Activated B cell treated with CpG ODN at 0.5 μM for 24 hours (primary cell): ENCODE results near the gene ACP1. TPM values are rescaled to one million over a fixed set of nuclear protein-coding genes. Genes with fewer than 3 reads are reported as not detected.

Experiments
- ATAC-seq: fragments of 200-7000 bp; cut with Tn5 transposase; one replicate; pipeline ENCODE4 v1.10.0; 2021; ENCODE audit warnings: low read depth, mild to moderate bottlenecking, moderate library complexity
- CTCF ChIA-PET: fragments of 350-600 bp; sonication (Branson Sonifier 250); formaldehyde crosslinking; loops from one replicate; lab custom pipeline; 2021; ENCODE audit warnings: antibody characterized with exemption; lab: Charles Lee
- POLR2A ChIA-PET: fragments of 350-600 bp; sonication (Branson Sonifier 250); formaldehyde crosslinking; loops from one replicate; lab custom pipeline; 2021; ENCODE audit warnings: antibody characterized with exemption; lab: Charles Lee
- DNase-seq: peaks from one replicate; pipeline ENCODE4 v3.0.0; 2022
- H3K27ac Mint-ChIP-seq: one replicate; pipeline ENCODE4 v1.8.0; 2020; ENCODE audit warnings: mixed read lengths
- H3K27me3 Mint-ChIP-seq: one replicate; pipeline ENCODE4 v1.8.0; 2021; ENCODE audit warnings: mixed read lengths
- H3K36me3 Mint-ChIP-seq: one replicate; pipeline ENCODE4 v1.8.0; 2021; ENCODE audit warnings: low read depth, mixed read lengths
- H3K4me1 Mint-ChIP-seq: one replicate; pipeline ENCODE4 v1.8.0; 2021; ENCODE audit warnings: mixed read lengths
- H3K4me3 Mint-ChIP-seq: one replicate; pipeline ENCODE4 v1.8.0; 2020; ENCODE audit warnings: mild to moderate bottlenecking, mixed read lengths
- H3K9me3 Mint-ChIP-seq: one replicate; pipeline ENCODE4 v1.8.0; 2020; ENCODE audit warnings: mixed read lengths
- CTCF ChIP-seq: fragments of 200-600 bp; IDR thresholded peaks from one replicate; pipeline ENCODE4 v1.8.0; 2022; ENCODE audit warnings: antibody characterized with exemption, mild to moderate bottlenecking
- intact Hi-C: fragments of 100-400 bp; cut with micrococcal nuclease; formaldehyde crosslinking; loops from one replicate; pipeline ENCODE4 v1.15.1; 2024
- total RNA-seq: library from RNA; stranded (reverse); gene quantifications from 2 replicates; pipeline ENCODE4 v1.2.3, GENCODE V29; 2022

ACP1 gene
- total RNA-seq, 1 donor from 2014 or later = 81.8 TPM

GRCh38 chr2:273333-273732 is 8.6 kb downstream of the ACP1 start:
- H3K27ac Mint-ChIP-seq = no peak overlapping the region
- TF ChIP-seq CTCF = no peak

GRCh38 chr2:274503-274902 is 9.8 kb downstream of the ACP1 start:
- Mint-ChIP-seq H3K36me3 (peaks cover 76% of the 10 kb centered on the region), H3K9me3 (no peaks in the 10 kb centered on the region), H3K27me3 (no peaks in the 10 kb centered on the region), H3K4me3 (no peak overlapping the region), H3K27ac (no peak overlapping the region), H3K4me1 (peaks cover 30% of the 10 kb centered on the region)
- intact Hi-C loops = no loop called here
- DNase-seq (no peak), ATAC-seq (no peak)
- CTCF ChIA-PET = interaction anchor here (1.2 kb wide), 1 partner anchor 16 kb away, joined by 3 read pairs; no protein-coding TSS in a partner anchor
- POLR2A ChIA-PET = interaction anchor here (0.8 kb wide), 1 partner anchor 11 kb away, joined by 3 read pairs; no protein-coding TSS in a partner anchor
- no peak for TF ChIP-seq CTCF

More at GRCh38 chr2:273333-273732, 8.6 kb downstream of the ACP1 start:
- ATAC-seq (no peak), DNase-seq (no peak)
- intact Hi-C loops = no loop called here
- Mint-ChIP-seq H3K4me1 (peaks cover 40% of the 10 kb centered on the region), H3K4me3 (no peak overlapping the region), H3K27me3 (no peaks in the 10 kb centered on the region), H3K9me3 (no peaks in the 10 kb centered on the region), H3K36me3 (peaks cover 68% of the 10 kb centered on the region)
- CTCF ChIA-PET = interaction anchor here (1.2 kb wide), 1 partner anchor 15 kb away, joined by 3 read pairs; no protein-coding TSS in a partner anchor
- POLR2A ChIA-PET = no interaction called here

- H3K9me3 Mint-ChIP-seq = no peaks in the 10 kb centered on the region
- POLR2A ChIA-PET = no interaction called here
- no peak overlapping the region for H3K4me3 Mint-ChIP-seq
- DNase-seq = no peak
- CTCF ChIA-PET = interaction anchor here (1.0 to 1.4 kb wide), 2 partner anchors 29 to 361 kb away, joined by 3 to 4 read pairs; no protein-coding TSS in a partner anchor
- H3K27ac Mint-ChIP-seq = no peak overlapping the region
- TF ChIP-seq CTCF = no peak
- peak; percentile 61 for ATAC-seq
- peaks cover 76% of the 10 kb centered on the region for H3K36me3 Mint-ChIP-seq
- H3K27me3 Mint-ChIP-seq = no peaks in the 10 kb centered on the region
- intact Hi-C loops = no loop called here
- H3K4me1 Mint-ChIP-seq = peaks cover 22% of the 10 kb centered on the region
These were observed 10.7 kb downstream of the ACP1 start for GRCh38 chr2:275466-275865.

- no peak for TF ChIP-seq CTCF
- POLR2A ChIA-PET = no interaction called here
- no peaks in the 10 kb centered on the region for H3K27me3 Mint-ChIP-seq
- no peak overlapping the region for H3K27ac Mint-ChIP-seq
- ATAC-seq = no peak
- H3K36me3 Mint-ChIP-seq = peaks cover 82% of the 10 kb centered on the region
- CTCF ChIA-PET = no interaction called here
- peaks cover 17% of the 10 kb centered on the region for H3K4me1 Mint-ChIP-seq
- DNase-seq = no peak
- intact Hi-C loops = no loop called here
- H3K4me3 Mint-ChIP-seq = no peak overlapping the region
- no peaks in the 10 kb centered on the region for H3K9me3 Mint-ChIP-seq
These were observed 13.7 kb downstream of the ACP1 start for GRCh38 chr2:278312-278926.

GRCh38 chr2:278927-279320 is 14.2 kb downstream of the ACP1 start:
- POLR2A ChIA-PET = no interaction called here

More at GRCh38 chr2:278927-279320, 14.2 kb downstream of the ACP1 start:
- CTCF ChIA-PET = no interaction called here
- no peak for DNase-seq
- no peak overlapping the region for H3K4me3 Mint-ChIP-seq
- H3K27ac Mint-ChIP-seq = no peak overlapping the region
- no peaks in the 10 kb centered on the region for H3K9me3 Mint-ChIP-seq
- no peak for ATAC-seq
- peaks cover 17% of the 10 kb centered on the region for H3K4me1 Mint-ChIP-seq
- H3K36me3 Mint-ChIP-seq = peaks cover 81% of the 10 kb centered on the region
- intact Hi-C loops = no loop called here
- no peak for TF ChIP-seq CTCF
- H3K27me3 Mint-ChIP-seq = no peaks in the 10 kb centered on the region
